ENCODE data around the gene PEX14.

Gene PEX14

GRCh38 chr1:10519016-10519417, 44.3 kb downstream of the PEX14 start:
- DNase-seq (ENCODE audit: low read depth): no peak

- DNase-seq (ENCODE audit: low read depth): no peak
These were observed 45.7 kb downstream of the PEX14 start for GRCh38 chr1:10520497-10520896.

DNA sequence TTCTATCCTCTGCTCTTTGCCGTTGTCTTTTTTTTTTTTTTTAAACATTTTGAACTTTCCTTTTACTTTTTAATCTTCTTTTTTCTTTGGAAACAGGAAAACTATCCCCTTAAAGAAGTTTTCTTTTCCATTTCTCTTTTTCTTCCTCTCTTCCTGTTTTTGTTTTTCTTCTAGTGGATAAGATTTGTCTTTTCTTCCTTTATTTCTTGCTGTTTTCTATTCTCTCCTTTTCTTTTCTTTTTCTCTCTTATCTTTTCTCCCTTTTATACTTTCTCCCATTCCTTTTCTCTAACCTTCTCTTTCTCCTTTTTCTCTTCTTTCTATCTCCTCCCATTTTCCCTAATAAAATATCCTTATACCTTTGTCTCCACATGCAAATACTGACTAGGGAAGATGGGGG, 46.2 kb downstream of the PEX14 start:
- no peak for DNase-seq (ENCODE audit: low read depth)

DNA sequence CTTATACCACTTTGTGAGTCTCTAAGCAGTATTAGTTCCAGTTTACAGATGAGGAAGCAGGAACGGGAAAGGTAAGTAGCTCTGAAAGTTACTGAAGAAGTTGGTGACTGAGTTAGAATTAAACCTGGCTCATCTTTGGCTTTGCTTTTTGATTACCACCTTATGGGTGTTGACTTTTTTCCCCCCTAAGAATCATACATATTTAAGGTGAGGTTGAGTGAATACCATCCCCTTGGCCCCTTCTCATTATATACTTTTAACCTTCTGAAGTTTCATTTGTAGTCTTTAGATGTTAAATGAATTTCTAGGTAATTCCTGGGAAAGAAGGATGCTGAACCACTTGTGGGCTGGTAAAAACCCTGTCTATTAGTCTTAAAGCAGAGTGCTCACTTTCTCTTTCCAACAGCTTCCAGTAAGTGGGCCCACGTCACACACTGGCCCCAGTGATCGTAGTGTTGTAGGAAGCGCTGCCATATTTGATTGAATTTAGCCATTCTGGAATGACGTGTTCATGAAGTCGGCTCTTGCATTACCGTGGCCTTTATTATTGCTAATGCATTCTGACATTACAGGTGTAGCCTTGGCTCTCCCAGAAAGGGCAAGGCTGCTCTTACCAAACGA, 46.9 kb downstream of the PEX14 start:
- DNase-seq (ENCODE audit: low read depth): no peak

- DNase-seq (ENCODE audit: low read depth): no peak
These were observed 47.6 kb downstream of the PEX14 start for GRCh38 chr1:10522322-10522860.

DNA sequence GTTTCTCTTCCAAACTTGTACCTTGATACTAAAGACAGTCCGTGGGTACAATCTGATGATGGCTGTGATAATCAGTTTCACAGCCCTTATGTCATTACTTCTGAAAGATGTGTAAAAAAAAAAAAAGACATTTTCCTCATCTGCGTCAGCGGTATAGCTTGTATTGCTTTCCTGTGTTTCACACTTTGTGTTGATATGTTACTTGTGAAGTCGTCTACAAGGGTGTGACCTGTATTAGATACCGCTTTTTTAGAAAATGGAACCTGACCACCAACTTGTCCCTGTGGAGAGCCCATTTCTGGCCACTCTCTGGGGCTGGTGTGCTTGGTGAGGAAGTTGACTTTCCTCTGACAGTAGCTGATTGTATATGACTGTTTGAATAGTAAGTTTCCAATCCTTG, 50.5 kb downstream of the PEX14 start:
- DNase-seq (ENCODE audit: low read depth): no peak

DNA sequence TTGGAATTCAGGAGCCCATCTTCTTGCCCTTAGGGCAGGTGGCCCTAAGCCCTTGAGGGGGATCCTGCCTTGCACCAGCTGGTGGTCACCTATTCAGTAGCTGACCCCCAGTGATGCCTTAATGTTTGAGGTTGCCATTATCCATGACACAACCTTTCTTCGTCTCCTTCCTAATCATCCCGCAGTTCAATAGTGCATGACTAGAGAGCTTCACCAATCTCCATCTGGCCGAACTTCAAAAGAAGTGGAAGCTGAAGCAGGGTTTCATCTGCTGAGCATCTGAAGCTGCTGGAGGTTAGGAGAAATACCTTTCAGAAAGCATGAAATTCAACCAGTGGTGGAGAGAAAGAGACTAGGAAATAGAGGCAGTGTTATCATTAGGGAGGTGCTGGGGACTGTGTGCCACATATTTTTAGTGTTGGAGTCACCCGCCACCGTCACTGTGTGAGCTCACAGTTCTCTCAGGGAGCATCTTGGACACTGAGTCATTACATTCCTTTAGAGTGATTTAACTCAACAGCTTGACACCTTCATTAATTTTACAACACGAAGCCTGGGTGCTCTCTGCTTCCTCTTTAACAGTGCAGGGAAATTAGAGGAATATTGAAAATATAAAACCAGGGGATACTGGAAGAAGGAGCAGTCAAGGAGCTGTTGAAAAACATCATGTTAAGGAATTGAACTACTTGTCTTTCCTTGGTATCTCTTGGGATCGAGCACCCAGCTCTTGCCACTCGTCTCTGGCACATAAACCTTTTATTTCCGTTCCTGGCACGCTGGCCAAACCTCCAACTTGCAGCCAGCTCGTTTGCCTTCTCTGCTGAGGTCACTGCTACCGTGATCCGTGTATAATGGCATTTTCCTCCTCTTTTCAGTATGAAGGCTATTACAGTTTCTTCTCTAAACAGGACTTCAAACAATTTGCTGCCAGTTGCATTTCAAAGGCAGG, 53.6 kb downstream of the PEX14 start:
- peak; percentile 93 for DNase-seq (ENCODE audit: low read depth)

DNA sequence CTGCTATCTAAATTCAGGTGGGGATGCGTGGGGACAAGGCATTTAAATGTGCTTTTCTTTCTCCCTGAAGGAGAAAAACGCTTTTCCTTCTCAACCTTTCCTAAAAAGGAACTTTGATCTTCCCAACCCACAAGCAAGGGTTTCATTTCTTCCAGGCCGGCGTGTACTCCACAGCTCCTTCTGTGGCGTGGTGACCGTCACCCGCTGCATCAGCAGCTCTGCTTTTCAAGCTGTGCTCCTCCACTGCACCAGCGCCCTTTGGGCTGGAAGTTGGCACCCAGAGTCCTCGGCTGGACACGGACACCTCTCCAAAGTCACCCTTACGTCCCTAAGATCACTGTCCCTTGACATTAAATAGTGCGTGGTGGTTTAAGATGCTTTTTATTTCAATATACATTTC, 54.3 kb downstream of the PEX14 start:
- DNase-seq (ENCODE audit: low read depth): no peak

- DNase-seq (ENCODE audit: low read depth): no peak
These were observed 55.0 kb downstream of the PEX14 start for GRCh38 chr1:10529765-10530164.

- DNase-seq (ENCODE audit: low read depth): peak; percentile 45
These were observed 55.6 kb downstream of the PEX14 start for GRCh38 chr1:10530281-10530740.

DNA sequence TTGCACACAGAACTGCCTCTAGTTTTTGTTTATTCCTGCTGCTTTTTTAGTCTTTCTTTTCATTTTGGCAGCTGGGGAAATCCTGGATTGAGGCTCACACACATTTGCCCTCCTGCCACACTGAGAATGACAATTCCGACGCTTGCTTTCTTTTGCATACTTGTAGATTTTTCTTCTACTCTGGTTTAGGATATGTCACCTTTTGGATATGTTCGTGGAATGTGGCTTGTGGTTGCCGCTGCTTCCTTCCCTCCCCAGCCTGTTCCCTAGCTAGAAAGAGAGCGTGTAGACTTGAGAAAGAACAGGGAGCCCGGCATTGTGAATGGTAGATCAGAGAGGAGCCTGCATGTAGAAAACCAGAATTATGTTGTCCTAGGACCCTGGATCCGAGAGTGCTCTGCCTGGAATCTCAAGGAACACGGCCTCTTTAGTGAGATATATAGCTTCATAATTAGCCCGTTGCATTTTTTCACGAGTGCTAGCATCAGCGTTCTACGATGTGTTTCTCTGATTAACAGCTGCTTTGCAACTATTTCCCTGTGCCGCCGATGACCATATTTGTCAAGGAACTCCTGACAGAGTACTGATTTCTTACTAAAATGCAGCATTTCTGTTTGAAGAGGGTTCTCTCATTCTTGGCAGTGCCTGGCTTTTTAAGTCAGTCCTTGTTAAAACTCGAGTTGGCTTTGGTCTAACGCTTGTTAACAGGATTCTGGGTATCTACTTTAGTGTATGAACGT, 56.2 kb downstream of the PEX14 start:
- peak; percentile 66 for DNase-seq (ENCODE audit: low read depth)

- no peak for DNase-seq (ENCODE audit: low read depth)
These were observed 57.6 kb downstream of the PEX14 start for GRCh38 chr1:10532362-10532761.

GRCh38 chr1:10534519-10534918, 59.8 kb downstream of the PEX14 start:
- no peak for DNase-seq (ENCODE audit: low read depth)

DNA sequence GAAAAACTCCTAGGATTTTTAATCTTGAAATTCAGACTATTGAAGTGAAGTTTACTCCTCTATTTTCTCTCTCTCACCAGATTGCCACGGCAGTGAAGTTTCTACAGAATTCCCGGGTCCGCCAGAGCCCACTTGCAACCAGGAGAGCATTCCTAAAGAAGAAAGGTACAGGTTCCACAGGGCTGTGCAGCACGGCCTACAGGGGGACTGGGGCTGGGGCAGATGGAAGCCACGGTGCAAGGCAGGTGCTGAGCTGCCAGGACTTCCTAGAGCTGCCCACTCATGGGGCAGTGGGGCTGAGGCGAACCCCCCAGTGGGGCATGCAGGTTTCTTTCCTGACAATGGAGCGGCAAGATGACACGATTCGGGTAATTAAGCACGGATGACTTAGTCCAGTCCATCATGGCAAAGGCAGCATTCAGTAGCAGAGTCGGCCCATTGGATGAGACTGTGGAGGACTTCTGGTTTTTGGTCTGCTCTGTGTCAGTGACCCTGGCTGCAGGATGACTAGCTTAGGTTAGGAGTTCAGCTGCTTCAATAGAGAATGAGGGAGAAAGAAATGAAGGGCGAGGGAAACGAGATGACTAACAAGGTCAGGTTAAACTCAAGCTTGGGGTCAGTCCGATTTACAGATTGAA, 61.5 kb downstream of the PEX14 start:
- no peak for DNase-seq (ENCODE audit: low read depth)

DNA sequence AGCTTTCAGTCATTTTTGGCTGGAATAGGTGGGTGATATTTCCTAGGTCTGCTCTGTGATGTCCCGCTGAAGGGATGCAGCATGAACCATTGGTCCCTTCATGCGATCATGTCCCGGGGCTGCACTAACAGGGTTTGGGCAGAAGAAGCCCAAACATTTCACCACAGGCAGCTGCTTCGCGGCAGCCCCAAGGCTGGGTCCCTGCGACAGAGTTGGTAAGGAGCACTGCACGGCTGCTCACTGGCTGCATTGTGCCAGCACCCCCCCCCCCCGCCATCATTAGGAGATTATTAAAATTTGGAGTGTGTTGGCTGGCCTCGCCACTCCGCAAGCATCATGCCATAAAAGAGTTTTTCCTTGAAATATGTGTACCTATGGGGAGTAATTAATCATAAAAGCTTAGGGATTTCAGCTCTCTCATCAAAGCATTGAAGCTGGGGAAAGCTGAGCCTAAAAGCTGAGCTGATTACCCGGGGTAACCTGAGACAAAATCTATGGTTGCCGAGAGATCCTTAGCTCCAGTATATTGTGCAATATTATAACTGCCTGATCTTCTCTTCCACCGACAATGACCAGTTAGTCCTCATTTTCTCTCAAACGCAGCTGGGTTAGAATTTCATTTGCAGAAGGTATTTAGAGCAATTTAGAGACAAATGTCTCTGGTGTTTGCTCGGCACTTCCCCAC, 62.5 kb downstream of the PEX14 start:
- no peak for DNase-seq (ENCODE audit: low read depth)

- DNase-seq (ENCODE audit: low read depth): no peak
These were observed 64.1 kb downstream of the PEX14 start for GRCh38 chr1:10538646-10539355.

DNA sequence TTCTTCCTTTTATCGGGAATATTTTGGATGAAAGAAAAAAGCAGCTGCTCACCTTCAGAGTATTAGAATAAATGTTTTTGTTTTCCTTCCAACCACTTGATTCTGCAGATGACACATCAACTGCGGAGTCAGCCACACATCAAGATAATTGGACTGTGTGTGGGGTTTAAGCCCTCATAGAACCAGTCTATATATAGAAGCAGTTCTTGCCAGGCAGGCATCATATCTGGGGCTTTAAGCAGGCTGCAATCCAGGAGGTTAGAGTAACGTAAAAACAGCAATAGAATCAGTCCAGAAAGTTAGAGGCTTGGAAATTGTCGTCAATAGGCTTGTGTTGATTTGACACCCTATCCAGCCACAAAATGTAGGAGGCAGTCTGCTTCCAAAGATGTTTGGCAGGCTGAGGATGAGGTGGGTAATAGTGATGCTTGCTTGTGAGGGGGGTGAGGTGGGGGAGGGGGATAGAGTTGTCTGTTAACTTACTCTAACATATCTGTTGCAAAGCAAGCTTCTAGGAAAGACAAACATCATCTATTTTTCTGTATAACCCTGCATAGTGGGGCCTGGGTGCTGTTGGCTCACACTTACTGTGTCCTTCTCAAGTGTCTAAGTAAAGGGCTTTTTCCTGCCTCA, 64.8 kb downstream of the PEX14 start:
- DNase-seq (ENCODE audit: low read depth): no peak

DNA sequence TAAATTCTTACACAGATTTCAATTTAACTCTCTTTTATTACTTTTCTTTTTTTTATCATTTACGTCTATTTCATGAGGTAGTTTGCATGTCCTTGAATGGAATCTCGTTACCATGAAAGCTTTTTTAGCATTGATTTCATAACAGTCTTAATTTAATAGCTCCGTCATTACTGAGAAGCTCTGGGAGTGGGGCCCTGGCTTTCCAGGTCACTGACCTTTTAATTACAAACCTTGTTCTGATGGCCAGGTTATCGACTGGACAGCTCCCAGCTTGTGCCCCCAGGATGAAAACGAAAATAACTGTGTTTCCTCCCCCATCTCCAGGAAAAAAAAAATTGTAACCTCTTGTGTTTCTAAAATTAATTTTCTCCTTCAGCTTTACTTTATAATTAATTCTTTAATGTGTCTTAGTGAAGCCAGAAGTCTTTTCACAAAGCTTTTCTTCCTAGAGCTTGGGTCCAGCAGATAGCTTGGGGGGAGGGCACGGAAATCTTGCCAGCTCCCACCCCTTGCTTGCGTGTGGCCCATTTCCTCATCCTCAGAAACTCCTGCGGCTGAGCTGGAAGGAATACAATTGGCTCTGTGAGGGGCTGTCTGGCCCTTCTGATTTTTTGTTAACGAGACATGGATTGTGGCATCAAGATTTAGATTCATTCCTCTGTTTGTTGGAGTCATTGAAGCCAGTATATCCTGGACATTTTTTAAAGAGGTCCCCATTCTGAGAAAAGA, 65.7 kb downstream of the PEX14 start:
- DNase-seq (ENCODE audit: low read depth): no peak

DNA sequence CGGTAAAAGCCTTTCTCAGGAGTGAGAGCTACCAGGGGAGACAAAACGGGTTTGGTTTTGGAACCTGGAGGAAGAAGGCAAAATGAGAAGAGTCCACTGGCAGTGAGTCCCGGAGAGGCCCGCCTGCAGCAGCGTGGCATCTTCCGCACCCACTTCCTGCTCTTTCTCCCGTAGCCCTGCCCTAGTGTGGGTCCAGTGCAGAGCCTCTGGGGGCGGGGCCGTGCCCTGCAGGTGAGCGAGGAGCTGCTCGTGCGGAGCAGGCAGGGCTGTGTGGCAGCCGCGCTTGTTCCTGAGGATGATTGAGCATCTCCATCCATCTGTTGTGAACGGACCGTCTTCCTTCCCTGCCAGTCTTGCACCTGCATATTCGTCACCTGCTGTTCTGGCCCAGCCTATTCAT, 66.5 kb downstream of the PEX14 start:
- DNase-seq (ENCODE audit: low read depth): no peak
